Epithelial cell of prostate (primary cell): ENCODE measurements around the gene CBX5.

Source experiments
- DNase-seq: peaks from one replicate; pipeline ENCODE4 v3.0.0-alpha.2; 2011; ENCODE audit warnings: low read depth, low spot score
- H3K27ac ChIP-seq: fragments of 450-650 bp; 2 replicates; pipeline ENCODE4 v1.5.1; 2017; ENCODE audit warnings: mild to moderate bottlenecking

The CBX5 gene

GRCh38 chr12:54182086-54182485 lies 97.8 kb downstream of the CBX5 start:
- H3K27ac ChIP-seq, result no peak overlapping the region
- no peak for DNase-seq
